ENCODE measurements around the gene GLIS2.

GLIS2 gene

GRCh38 chr16:4315186-4316107 is at the start of gene GLIS2:
Gene GLIS2, plus strand, starts transcription at chr16:4316067. Its CDS starts 16,214 bp downstream, at chr16:4332281.
- DNase-seq (ENCODE audit: low spot score): no peak

- no peak for DNase-seq (ENCODE audit: low spot score)
These were observed 49.5 kb upstream of the GLIS2 start for GRCh38 chr16:4266372-4266771.

GRCh38 chr16:4270091-4270490 is 45.8 kb upstream of the GLIS2 start:
- no peak for DNase-seq (ENCODE audit: low spot score)

- no peak for DNase-seq (ENCODE audit: low spot score)
These were observed 45.3 kb upstream of the GLIS2 start for GRCh38 chr16:4270595-4270994.

- DNase-seq (ENCODE audit: low spot score): peak; percentile 91
These were observed 44.4 kb upstream of the GLIS2 start for GRCh38 chr16:4271176-4272113.

GRCh38 chr16:4272114-4272956 is 43.5 kb upstream of the GLIS2 start:
- peak; percentile 62 for DNase-seq (ENCODE audit: low spot score)

GRCh38 chr16:4273858-4274311 is 42.0 kb upstream of the GLIS2 start:
- no peak for DNase-seq (ENCODE audit: low spot score)

- DNase-seq (ENCODE audit: low spot score): no peak
These were observed 40.0 kb upstream of the GLIS2 start for GRCh38 chr16:4275861-4276260.

- DNase-seq (ENCODE audit: low spot score): no peak
These were observed 37.8 kb upstream of the GLIS2 start for GRCh38 chr16:4277987-4278513.

GRCh38 chr16:4280625-4281024 is 35.2 kb upstream of the GLIS2 start:
- DNase-seq (ENCODE audit: low spot score): no peak

GRCh38 chr16:4283441-4283840 is 32.4 kb upstream of the GLIS2 start:
- no peak for DNase-seq (ENCODE audit: low spot score)

- DNase-seq (ENCODE audit: low spot score): no peak
These were observed 31.9 kb upstream of the GLIS2 start for GRCh38 chr16:4283939-4284338.

- no peak for DNase-seq (ENCODE audit: low spot score)
These were observed 30.7 kb upstream of the GLIS2 start for GRCh38 chr16:4285167-4285566.

GRCh38 chr16:4288148-4288921 is 27.5 kb upstream of the GLIS2 start:
- peak; percentile 56 for DNase-seq (ENCODE audit: low spot score)

GRCh38 chr16:4290236-4290830 is 25.5 kb upstream of the GLIS2 start:
- no peak for DNase-seq (ENCODE audit: low spot score)

- no peak for DNase-seq (ENCODE audit: low spot score)
These were observed 24.2 kb upstream of the GLIS2 start for GRCh38 chr16:4291699-4292098.

GRCh38 chr16:4293181-4293716 is 22.6 kb upstream of the GLIS2 start:
- no peak for DNase-seq (ENCODE audit: low spot score)

- no peak for DNase-seq (ENCODE audit: low spot score)
These were observed 21.9 kb upstream of the GLIS2 start for GRCh38 chr16:4293822-4294457.

GRCh38 chr16:4295581-4295980 is 20.3 kb upstream of the GLIS2 start:
- no peak for DNase-seq (ENCODE audit: low spot score)

Data from pons (tissue), 1 donor.